Caco-2 (cell line): ENCODE data around the gene TEPSIN. TPM values are rescaled to one million over a fixed set of nuclear protein-coding genes. Genes with fewer than 3 reads are reported as not detected.

Experiments used
- BruUV-seq: library from RNA; stranded (reverse); fragments of 400-500 nt; replicated peaks from 2 replicates; lab custom pipeline; 2021; lab: Mats Ljungman, UMichigan
- CTCF ChIA-PET: fragments of 300-600 bp; sonication (Branson Sonifier 250); formaldehyde crosslinking; loops from one replicate; lab custom pipeline; 2022; ENCODE audit warnings: antibody characterized with exemption; lab: Charles Lee
- POLR2A ChIA-PET: fragments of 300-600 bp; sonication (Branson Sonifier 250); formaldehyde crosslinking; loops from one replicate; lab custom pipeline; 2022; ENCODE audit warnings: antibody characterized with exemption; lab: Charles Lee
- DNase-seq, 2 experiments: peaks; one replicate each; pipeline versions ENCODE4 v3.0.0 to v3.0.0-alpha.2; 2020 to 2022
- H3K27me3 ChIP-seq: replicated peaks from 2 replicates; pipeline ENCODE4 v1.6.0; 2011; ENCODE audit warnings: low read length; ENCODE audit not compliant: control insufficient read depth, insufficient read depth
- H3K36me3 ChIP-seq: 2 replicates; pipeline ENCODE4 v1.5.1; 2011; ENCODE audit warnings: low read length; ENCODE audit not compliant: control insufficient read depth, insufficient read depth
- H3K4me1 ChIP-seq: fragments of 250-450 bp; sonication (Bioruptor Pico); 2 replicates; pipeline ENCODE4 v1.5.1; 2020; ENCODE audit warnings: mild to moderate bottlenecking
- H3K4me3 ChIP-seq: 2 replicates; pipeline ENCODE4 v1.5.1; 2011; ENCODE audit warnings: low read depth, mild to moderate bottlenecking, control low read depth, low read length
- H3K9me3 ChIP-seq: fragments of 250-450 bp; sonication (Bioruptor Pico); 2 replicates; pipeline ENCODE4 v1.5.1; 2020; ENCODE audit warnings: mild to moderate bottlenecking, moderate library complexity
- H3K27ac Mint-ChIP-seq: one replicate; pipeline ENCODE4 v1.8.0; 2022; ENCODE audit warnings: mixed read lengths; ENCODE audit not compliant: unreplicated experiment
- H3K27me3 Mint-ChIP-seq: one replicate; pipeline ENCODE4 v1.8.0; 2022; ENCODE audit warnings: mixed read lengths; ENCODE audit not compliant: insufficient read depth, unreplicated experiment
- H3K36me3 Mint-ChIP-seq: one replicate; pipeline ENCODE4 v1.8.0; 2022; ENCODE audit warnings: mild to moderate bottlenecking, mixed read lengths; ENCODE audit not compliant: insufficient read depth, unreplicated experiment
- H3K4me1 Mint-ChIP-seq: one replicate; pipeline ENCODE4 v1.8.0; 2022; ENCODE audit warnings: low read depth, mixed read lengths; ENCODE audit not compliant: unreplicated experiment
- H3K4me3 Mint-ChIP-seq: one replicate; pipeline ENCODE4 v1.8.0; 2022; ENCODE audit warnings: mild to moderate bottlenecking, moderate library complexity, mixed read lengths; ENCODE audit not compliant: unreplicated experiment
- H3K9me3 Mint-ChIP-seq: one replicate; pipeline ENCODE4 v1.8.0; 2022; ENCODE audit warnings: mixed read lengths; ENCODE audit not compliant: unreplicated experiment
- CTCF ChIP-seq, 2 experiments: fragments of 200-600 bp in 1 of 2; IDR thresholded peaks; 1 replicate in 1 of 2; 2 replicates in 1 of 2; pipeline versions ENCODE4 v1.5.1 to v1.8.0; 2011 to 2022; ENCODE audit warnings: antibody characterized with exemption in 1 of 2, control low read depth in 1 of 2, inconsistent platforms in 1 of 2, low read depth in 1 of 2, low read length in 1 of 2, mild to moderate bottlenecking in 1 of 2, moderate library complexity in 1 of 2; ENCODE audit not compliant: insufficient read depth in 1 of 2, severe bottlenecking in 1 of 2, unreplicated experiment in 1 of 2
- intact Hi-C: fragments of 100-400 bp; cut with micrococcal nuclease; formaldehyde crosslinking; loops from one replicate; pipeline ENCODE4 v1.10.0; 2022; ENCODE audit not compliant: unreplicated experiment
- total RNA-seq: library from RNA; stranded (reverse); gene quantifications from 2 replicates; pipeline ENCODE4 v1.2.3, GENCODE V29; 2022

Gene TEPSIN
- total RNA-seq, 1 experiment from 2014 or later, result 40.3 TPM

GRCh38 chr17:81188491-81188840, 50.4 kb downstream of the TEPSIN start:
- Mint-ChIP-seq H3K4me3 (no peak overlapping the region), H3K27ac (no peak overlapping the region), H3K27me3 (no peaks in the 10 kb centered on the region), H3K4me1 (no peaks in the 10 kb centered on the region), H3K36me3 (no peaks in the 10 kb centered on the region), H3K9me3 (no peaks in the 10 kb centered on the region)
- DNase-seq, result no peak
- POLR2A ChIA-PET, result no interaction called here
- no peaks in the 10 kb centered on the region for H3K4me1 ChIP-seq
- BruUV-seq, result no TSS peak
- H3K36me3 ChIP-seq, result no peaks in the 10 kb centered on the region; the same call in 1 of the 2 replicates
- H3K9me3 ChIP-seq, result no peaks in the 10 kb centered on the region
- H3K27me3 ChIP-seq, result no peaks in the 10 kb centered on the region
- no peak for TF ChIP-seq CTCF (IDR thresholded peaks at IDR 0.05; ENCODE audit: insufficient read depth in 1 of 2, low read depth in 1 of 2, low read length in 1 of 2, severe bottlenecking in 1 of 2, unreplicated experiment in 1 of 2)
- H3K4me3 ChIP-seq, result no peak overlapping the region
- CTCF ChIA-PET, result no interaction called here
- intact Hi-C loops, result no loop called here

DNA sequence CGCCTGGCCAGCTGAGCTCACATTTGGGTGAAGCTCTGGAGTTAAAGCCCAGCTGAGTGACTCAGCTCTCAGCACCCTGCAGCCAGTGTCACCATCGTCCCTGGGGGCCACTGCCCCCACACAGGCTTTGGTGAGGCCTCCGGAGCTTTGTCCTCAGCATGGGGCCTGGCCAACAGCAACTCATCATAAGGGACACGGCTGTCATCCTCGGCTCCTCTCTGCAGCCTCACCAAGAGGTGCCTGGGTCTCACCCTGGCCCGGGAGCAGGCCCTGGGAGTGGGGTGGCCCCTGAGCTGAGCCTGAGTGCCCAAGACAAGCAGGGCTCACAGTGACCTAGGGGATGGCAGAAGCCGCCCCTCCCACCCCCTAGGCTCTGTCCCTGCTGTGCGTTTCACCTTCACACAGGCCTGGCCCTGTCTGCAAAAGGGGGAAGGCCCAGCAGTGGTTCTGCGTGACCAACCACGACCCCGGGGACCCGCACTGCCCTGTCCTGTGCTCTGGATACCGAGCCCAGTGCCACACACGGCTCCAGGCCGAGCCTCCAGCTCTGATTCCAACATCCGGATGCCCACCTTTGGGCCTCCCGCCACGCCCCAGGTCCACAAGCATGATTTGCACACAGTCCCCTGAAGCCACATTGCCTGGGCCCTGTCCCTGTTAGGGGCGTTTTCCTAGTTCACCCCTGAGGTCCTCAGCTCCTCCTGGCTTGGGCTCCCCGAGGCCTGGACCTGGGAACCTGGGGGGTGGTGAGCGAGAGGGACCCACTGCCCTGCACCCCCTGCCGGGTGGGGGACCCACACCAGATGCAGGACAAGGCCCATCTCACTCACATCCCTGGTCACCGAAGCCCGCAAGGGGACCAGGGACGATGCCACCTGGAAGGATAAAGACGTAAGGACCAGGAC, 51.0 kb downstream of the TEPSIN start:
- intact Hi-C loops, result no loop called here
- BruUV-seq, result no TSS peak
- Histone ChIP-seq H3K9me3 (no peaks in the 10 kb centered on the region), H3K4me1 (no peaks in the 10 kb centered on the region), H3K4me3 (no peak overlapping the region), H3K27me3 (no peaks in the 10 kb centered on the region), H3K36me3 (no peaks in the 10 kb centered on the region; the same call in 1 of the 2 replicates)
- no peaks in the 10 kb centered on the region for H3K4me1 Mint-ChIP-seq
- H3K27ac Mint-ChIP-seq, result no peak overlapping the region
- ChIA-PET CTCF (no interaction called here), POLR2A (no interaction called here)
- TF ChIP-seq CTCF (IDR thresholded peaks at IDR 0.05; ENCODE audit: insufficient read depth in 1 of 2, low read depth in 1 of 2, low read length in 1 of 2, severe bottlenecking in 1 of 2, unreplicated experiment in 1 of 2), result no peak
- no peaks in the 10 kb centered on the region for H3K9me3 Mint-ChIP-seq
- DNase-seq, result no peak
- H3K4me3 Mint-ChIP-seq, result no peak overlapping the region
- no peaks in the 10 kb centered on the region for H3K36me3 Mint-ChIP-seq
- H3K27me3 Mint-ChIP-seq, result no peaks in the 10 kb centered on the region

DNA sequence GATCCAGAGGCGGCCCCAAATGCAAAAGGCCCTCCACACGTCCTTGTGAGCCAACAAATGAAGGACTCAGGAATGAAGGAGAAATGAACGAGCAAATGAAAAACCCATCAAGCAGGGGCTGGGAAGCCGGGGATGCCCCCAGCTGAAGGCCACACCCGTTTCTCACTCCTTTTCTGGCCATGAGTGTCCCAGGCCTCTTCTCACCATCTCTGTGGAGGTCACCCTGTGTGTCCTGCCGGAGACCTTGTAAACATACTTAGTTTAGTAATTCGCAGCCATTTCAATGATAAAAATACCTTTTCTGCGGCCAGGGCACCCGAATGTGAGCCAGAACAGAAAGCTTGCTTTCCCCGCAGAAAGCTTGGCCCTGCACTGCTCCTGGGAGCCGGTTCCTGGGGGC, 51.7 kb downstream of the TEPSIN start:
- no peaks in the 10 kb centered on the region for H3K27me3 ChIP-seq
- TF ChIP-seq CTCF (IDR thresholded peaks at IDR 0.05; ENCODE audit: insufficient read depth in 1 of 2, low read depth in 1 of 2, low read length in 1 of 2, severe bottlenecking in 1 of 2, unreplicated experiment in 1 of 2), result no peak
- Mint-ChIP-seq H3K27ac (no peak overlapping the region), H3K27me3 (no peaks in the 10 kb centered on the region), H3K4me3 (no peak overlapping the region), H3K36me3 (no peaks in the 10 kb centered on the region), H3K9me3 (no peaks in the 10 kb centered on the region), H3K4me1 (no peaks in the 10 kb centered on the region)
- intact Hi-C loops, result no loop called here
- H3K36me3 ChIP-seq, result no peaks in the 10 kb centered on the region; the same call in 1 of the 2 replicates
- CTCF ChIA-PET, result no interaction called here
- BruUV-seq, result no TSS peak
- no peaks in the 10 kb centered on the region for H3K4me1 ChIP-seq
- DNase-seq, result no peak
- no peak overlapping the region for H3K4me3 ChIP-seq
- no peaks in the 10 kb centered on the region for H3K9me3 ChIP-seq
- POLR2A ChIA-PET, result no interaction called here
